BJ (cell line): ENCODE data around the gene TMEM141. TPM values are rescaled to one million over a fixed set of nuclear protein-coding genes. Genes with fewer than 3 reads are reported as not detected.
"Not testable (repeated sequence)": the region's sequence is repeated elsewhere in the genome, so short reads cannot be mapped to it uniquely, and the experiment has no call there.

Experiments
- CTCF ChIA-PET: fragments of 350-600 bp; formaldehyde crosslinking; extraction: SDS; loops from one replicate; lab custom pipeline; 2021; ENCODE audit warnings: antibody characterized with exemption, inconsistent platforms; lab: Yijun Ruan, JAX
- POLR2A ChIA-PET: fragments of 300-600 bp; sonication (Branson Sonifier 250); formaldehyde crosslinking; extraction: SDS; loops from one replicate; lab custom pipeline; 2021; ENCODE audit warnings: antibody characterized with exemption; lab: Charles Lee
- DNase-seq: peaks from one replicate; pipeline ENCODE4 v3.0.0-alpha.2; 2011; ENCODE audit warnings: low read depth
- H3K27me3 ChIP-seq: 2 replicates; pipeline ENCODE4 v1.6.0; 2011; ENCODE audit warnings: low read length; ENCODE audit not compliant: control insufficient read depth, insufficient read depth
- H3K36me3 ChIP-seq: 2 replicates; pipeline ENCODE4 v1.5.1; 2011; ENCODE audit warnings: low read length; ENCODE audit not compliant: control insufficient read depth, insufficient read depth
- H3K4me3 ChIP-seq: 2 replicates; pipeline ENCODE4 v1.5.1; 2011; ENCODE audit warnings: low read depth, mild to moderate bottlenecking, control low read depth, low read length
- CTCF ChIP-seq: IDR thresholded peaks from 2 replicates; pipeline ENCODE4 v1.5.1; 2011; ENCODE audit warnings: low read depth, mild to moderate bottlenecking, control low read depth, inconsistent platforms, low read length, moderate library complexity; ENCODE audit not compliant: insufficient read depth
- polyA plus RNA-seq: library from polyadenylated mRNA; depleted of rRNA; stranded (reverse); fragments of >200 nt; gene quantifications from 2 replicates; pipeline ENCODE4 v1.2.3, GENCODE V29; 2011

Gene TMEM141
- polyA plus RNA-seq, 1 experiment = 51.5 TPM

DNA sequence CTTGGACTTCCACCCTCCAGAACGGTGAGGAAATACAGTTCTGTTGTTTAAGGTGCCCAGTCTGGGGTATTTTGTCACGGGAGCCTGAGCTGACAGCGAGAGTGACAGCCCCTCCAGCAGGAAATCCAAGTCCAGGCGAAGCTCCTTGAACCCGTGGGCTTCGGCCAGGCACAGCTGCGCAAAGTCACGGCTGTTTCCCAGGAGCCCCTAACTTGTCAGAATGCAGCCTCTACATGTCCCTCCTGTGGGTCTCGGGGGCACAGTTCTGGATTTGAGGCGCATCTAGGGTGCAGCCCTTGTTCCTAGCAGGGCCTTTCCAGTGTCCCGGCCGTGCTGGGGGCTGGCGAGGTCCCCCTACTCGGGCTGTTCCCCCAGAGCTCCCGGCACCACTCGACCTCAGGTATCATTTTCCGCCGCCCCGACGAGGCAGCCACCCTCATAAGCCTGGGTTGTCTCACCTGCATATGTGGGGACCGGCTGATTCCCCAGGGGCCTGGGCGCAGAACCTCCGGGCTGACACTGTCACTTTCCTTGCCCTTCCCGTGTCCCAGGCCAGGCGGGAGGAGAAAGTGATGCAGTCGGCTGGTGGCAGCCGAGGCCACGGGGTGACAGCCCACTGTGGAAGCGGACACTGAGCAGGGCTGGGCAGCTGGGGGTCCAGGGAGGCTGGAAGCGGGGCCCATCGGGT is 37.6 kb upstream of the TMEM141 start:
- Histone ChIP-seq H3K27me3 (peaks cover 6% of the 10 kb centered on the region; the same call in 1 of the 2 replicates), H3K4me3 (no peak overlapping the region), H3K36me3 (no peaks in the 10 kb centered on the region)
- CTCF ChIA-PET = interaction anchor here (0.6 kb wide), 1 partner anchor 324 kb away, joined by 3 read pairs; no protein-coding TSS in a partner anchor
- no peak for DNase-seq
- POLR2A ChIA-PET = no interaction called here
- no peak for TF ChIP-seq CTCF

DNA sequence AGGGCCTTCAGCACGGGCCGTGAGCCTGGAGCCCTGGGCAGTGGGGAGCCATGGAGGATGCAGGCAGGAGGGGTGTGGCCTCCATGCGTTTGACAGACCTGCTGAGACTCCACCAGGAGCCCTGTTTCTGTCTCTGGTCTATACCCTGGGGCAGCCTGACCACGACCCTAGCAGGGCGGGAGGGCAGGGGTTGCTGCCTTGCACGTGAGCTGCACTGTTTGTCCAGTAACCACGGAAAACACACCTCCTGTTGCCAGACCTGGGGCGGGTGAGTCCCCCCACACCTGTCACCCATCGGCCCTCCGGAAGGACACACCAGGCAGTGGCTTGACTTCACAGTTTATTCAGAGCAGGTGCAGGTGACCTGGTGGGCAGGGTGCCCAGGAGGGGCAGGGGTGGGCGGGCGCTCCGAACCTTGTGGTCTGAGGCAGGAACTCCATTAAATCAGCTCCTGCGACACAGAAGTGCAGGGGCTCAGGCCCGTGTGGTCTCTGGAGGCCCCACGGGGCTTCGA is 37.0 kb upstream of the TMEM141 start:
- DNase-seq = no peak
- no peaks in the 10 kb centered on the region for H3K36me3 ChIP-seq
- H3K27me3 ChIP-seq = peaks cover 6% of the 10 kb centered on the region; the same call in 1 of the 2 replicates
- no peak overlapping the region for H3K4me3 ChIP-seq
- CTCF ChIA-PET = no interaction called here
- no peak for TF ChIP-seq CTCF
- POLR2A ChIA-PET = no interaction called here

- Histone ChIP-seq H3K4me3 (no peak overlapping the region), H3K36me3 (no peaks in the 10 kb centered on the region), H3K27me3 (peaks cover 6% of the 10 kb centered on the region; the same call in 1 of the 2 replicates)
- no peak for TF ChIP-seq CTCF
- no peak for DNase-seq
- CTCF ChIA-PET = no interaction called here
- POLR2A ChIA-PET = no interaction called here
Measured at GRCh38 chr9:136754626-136755301, 36.4 kb upstream of the TMEM141 start.

- CTCF ChIA-PET, H3K4me3 ChIP-seq, POLR2A ChIA-PET, H3K36me3 ChIP-seq, H3K27me3 ChIP-seq, DNase-seq: not testable (repeated sequence)
Measured at GRCh38 chr9:136755302-136756133, 35.6 kb upstream of the TMEM141 start.

DNA sequence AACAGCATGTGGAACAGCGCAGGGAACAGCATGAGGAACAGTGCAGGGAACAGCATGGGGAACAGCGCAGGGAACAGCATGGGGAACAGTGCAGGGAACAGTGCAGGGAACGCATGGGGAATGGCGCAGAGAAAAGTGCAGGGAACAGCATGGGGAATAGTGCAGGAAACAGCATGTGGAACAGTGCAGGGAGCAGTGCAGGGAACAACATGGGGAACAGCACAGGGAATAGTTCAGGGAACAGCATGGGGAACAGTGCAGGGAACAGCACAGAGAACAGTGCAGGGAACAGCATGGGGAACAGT is 35.1 kb upstream of the TMEM141 start:
- Histone ChIP-seq H3K27me3 (peaks cover 5% of the 10 kb centered on the region; the same call in 1 of the 2 replicates), H3K36me3 (no peaks in the 10 kb centered on the region), H3K4me3 (no peak overlapping the region)
- TF ChIP-seq CTCF = no peak
- no peak for DNase-seq
- CTCF ChIA-PET = no interaction called here
- POLR2A ChIA-PET = no interaction called here
